Endothelial cell of umbilical vein (primary cell): ENCODE measurements around the gene LMCD1. TPM values are rescaled to one million over a fixed set of nuclear protein-coding genes. Genes with fewer than 3 reads are reported as not detected.

Source experiments
- BruUV-seq: library from RNA; stranded (reverse); fragments of 400-500 nt; replicated peaks from 2 replicates; lab custom pipeline; 2021; lab: Mats Ljungman, UMichigan
- CTCF ChIA-PET: fragments of 300-600, 350-600 bp; sonication (Branson Sonifier 250); formaldehyde crosslinking; loops from one replicate; lab custom pipeline; 2021; ENCODE audit warnings: antibody characterized with exemption, inconsistent platforms; lab: Charles Lee
- POLR2A ChIA-PET: fragments of 300-600, 350-600 bp; sonication (Branson Sonifier 250); formaldehyde crosslinking; loops from one replicate; lab custom pipeline; 2021; ENCODE audit warnings: antibody characterized with exemption, inconsistent platforms; lab: Charles Lee
- DNase-seq: peaks from one replicate; pipeline ENCODE4 v3.0.0-alpha.2; 2011; ENCODE audit warnings: low read depth, low spot score
- FAIRE-seq: peaks from 2 replicates; lab custom pipeline; 2011; peaks lifted over from hg19 to GRCh38; lab: Jason Lieb, UNC
- H2AFZ ChIP-seq: 2 replicates; pipeline ENCODE4 v1.6.0; 2012; ENCODE audit warnings: low read depth, low read length, control low read depth, inconsistent platforms
- H3K27ac ChIP-seq: 2 replicates; pipeline ENCODE4 v1.5.1; 2011; ENCODE audit warnings: low read depth, mild to moderate bottlenecking, control low read depth, low read length, moderate library complexity; ENCODE audit not compliant: insufficient read depth
- H3K27me3 ChIP-seq, 2 experiments: 2 replicates each; pipeline versions ENCODE4 v1.6.0 to v1.6.1; 2011; ENCODE audit warnings: low read length in 2 of 2, mixed read lengths in 1 of 2; ENCODE audit not compliant: control insufficient read depth in 2 of 2, insufficient read depth in 2 of 2
- H3K36me3 ChIP-seq, 2 experiments: 2 replicates in 1 of 2; 3 replicates in 1 of 2; pipeline ENCODE4 v1.5.1; 2011; ENCODE audit warnings: low read length in 2 of 2, mild to moderate bottlenecking in 1 of 2, moderate library complexity in 1 of 2; ENCODE audit not compliant: control insufficient read depth in 2 of 2, insufficient read depth in 2 of 2; ENCODE audit errors: extremely low read depth in 1 of 2
- H3K4me1 ChIP-seq: 3 replicates; pipeline ENCODE4 v1.5.1; 2011; ENCODE audit warnings: mild to moderate bottlenecking, low read length; ENCODE audit not compliant: control insufficient read depth, insufficient read depth; ENCODE audit errors: extremely low read depth
- H3K4me2 ChIP-seq: 2 replicates; pipeline ENCODE4 v1.6.1; 2011; ENCODE audit warnings: low read length, control low read depth, mixed read lengths; ENCODE audit not compliant: insufficient read depth
- H3K4me3 ChIP-seq, 3 experiments: fragments of 200-600 bp in 1 of 3; sonication (generic), shearing (Covaris generic) in 1 of 3; replicated peaks in 1 of 3; 2 replicates each; pipeline ENCODE4 v1.5.1; 2011 to 2016; ENCODE audit warnings: control low read depth in 3 of 3, low read length in 3 of 3, mild to moderate bottlenecking in 2 of 3, inconsistent platforms in 1 of 3, low read depth in 1 of 3, moderate library complexity in 1 of 3; ENCODE audit not compliant: insufficient read depth in 1 of 3
- H3K79me2 ChIP-seq: 2 replicates; pipeline ENCODE4 v1.6.0; 2012; ENCODE audit warnings: low read length, inconsistent platforms; ENCODE audit not compliant: control insufficient read depth, insufficient read depth
- H3K9ac ChIP-seq: replicated peaks from 2 replicates; pipeline ENCODE3; 2011; ENCODE audit warnings: low read length, control low read depth; ENCODE audit not compliant: insufficient read depth; ENCODE audit errors: extremely low read depth
- H3K9me1 ChIP-seq: replicated peaks from 3 replicates; pipeline ENCODE4 v1.6.0; 2011; ENCODE audit warnings: mild to moderate bottlenecking, low read length; ENCODE audit not compliant: control insufficient read depth, insufficient read depth; ENCODE audit errors: extremely low read depth
- H3K9me3 ChIP-seq: replicated peaks from 2 replicates; pipeline ENCODE4 v1.5.1; 2012; ENCODE audit warnings: low read length, inconsistent platforms; ENCODE audit not compliant: control insufficient read depth, insufficient read depth
- H4K20me1 ChIP-seq: replicated peaks from 2 replicates; pipeline ENCODE3; 2011; ENCODE audit warnings: mild to moderate bottlenecking, low read length; ENCODE audit not compliant: control insufficient read depth, insufficient read depth; ENCODE audit errors: extremely low read depth
- CTCF ChIP-seq, 2 donors: IDR thresholded peaks; 1 replicate in 1 of 2; 2 replicates in 1 of 2; pipeline ENCODE4 v1.5.1; 2011; ENCODE audit warnings: low read length in 2 of 2, mild to moderate bottlenecking in 2 of 2, moderate library complexity in 2 of 2, control low read depth in 1 of 2, inconsistent platforms in 1 of 2, low read depth in 1 of 2; ENCODE audit not compliant: insufficient read depth in 1 of 2; ENCODE audit errors: extremely low read depth in 1 of 2
- EZH2 ChIP-seq: IDR thresholded peaks from 2 replicates; pipeline ENCODE4 v1.6.1; 2012; ENCODE audit warnings: borderline replicate concordance, low read depth, mild to moderate bottlenecking, moderate library complexity, low read length, inconsistent platforms; ENCODE audit not compliant: severe bottlenecking
- FOS ChIP-seq: IDR thresholded peaks from 2 replicates; pipeline ENCODE4 v1.6.1; 2011; ENCODE audit warnings: mild to moderate bottlenecking, low read length, moderate library complexity, borderline replicate concordance; ENCODE audit not compliant: insufficient read depth
- GATA2 ChIP-seq: IDR thresholded peaks from 2 replicates; pipeline ENCODE4 v1.7.0; 2011; ENCODE audit warnings: low read depth, mild to moderate bottlenecking, moderate library complexity, mixed read lengths, low read length; ENCODE audit not compliant: insufficient read length, insufficient read depth
- JUN ChIP-seq: IDR thresholded peaks from 2 replicates; pipeline ENCODE4 v1.6.1; 2011; ENCODE audit warnings: borderline replicate concordance, low read depth; ENCODE audit not compliant: insufficient read length, insufficient read depth
- MYC ChIP-seq: IDR thresholded peaks from one replicate; pipeline ENCODE4 v1.6.1; 2011; ENCODE audit warnings: mild to moderate bottlenecking, low read depth, low read length
- POLR2A ChIP-seq: IDR thresholded peaks from 2 replicates; pipeline ENCODE4 v1.6.1; 2012; ENCODE audit warnings: low read depth, mild to moderate bottlenecking, control low read depth, low read length
- POLR2AphosphoS5 ChIP-seq: IDR thresholded peaks from 2 replicates; pipeline ENCODE4 v1.6.1; 2012; ENCODE audit warnings: low read depth, mild to moderate bottlenecking, control low read depth, low read length, moderate library complexity; ENCODE audit not compliant: insufficient read depth
- dilution Hi-C: fragments of 300-500 bp; cut with MboI; formaldehyde crosslinking; loops from one replicate; pipeline ENCODE4 v1.15.0; 2019; ENCODE audit warnings: low sequenced_read_pairs; ENCODE audit not compliant: extremely low pct_ligation_motif_present
- intact Hi-C: fragments of 100-400 bp; cut with micrococcal nuclease; formaldehyde crosslinking; loops from one replicate; pipeline ENCODE4 v1.10.0; 2022
- polyA plus RNA-seq, 4 experiments: library from polyadenylated mRNA; depleted of rRNA in 3 of 4; stranded (reverse) in 3 of 4; unstranded in 1 of 4; fragments of >200 nt; gene quantifications; 2 replicates each; pipeline versions ENCODE4 v1.2.1 to v1.2.3, GENCODE V29; 2011 to 2012; ENCODE audit warnings: missing spikeins in 1 of 4
- total RNA-seq: library from RNA; stranded (reverse); gene quantifications from 2 replicates; pipeline ENCODE4 v1.2.3, GENCODE V29; 2021
- TF ChIP-seq, protein P1 (sequence below): IDR thresholded peaks from 2 replicates; pipeline ENCODE4 v1.6.1; 2011; ENCODE audit not compliant: insufficient read depth, insufficient read length

LMCD1 gene
- total and polyA plus RNA-seq, 2 donors (not counting 3 experiments of a cell fraction or from before 2014, with no cell fraction given): 7.6 to 14.5 TPM

DNA sequence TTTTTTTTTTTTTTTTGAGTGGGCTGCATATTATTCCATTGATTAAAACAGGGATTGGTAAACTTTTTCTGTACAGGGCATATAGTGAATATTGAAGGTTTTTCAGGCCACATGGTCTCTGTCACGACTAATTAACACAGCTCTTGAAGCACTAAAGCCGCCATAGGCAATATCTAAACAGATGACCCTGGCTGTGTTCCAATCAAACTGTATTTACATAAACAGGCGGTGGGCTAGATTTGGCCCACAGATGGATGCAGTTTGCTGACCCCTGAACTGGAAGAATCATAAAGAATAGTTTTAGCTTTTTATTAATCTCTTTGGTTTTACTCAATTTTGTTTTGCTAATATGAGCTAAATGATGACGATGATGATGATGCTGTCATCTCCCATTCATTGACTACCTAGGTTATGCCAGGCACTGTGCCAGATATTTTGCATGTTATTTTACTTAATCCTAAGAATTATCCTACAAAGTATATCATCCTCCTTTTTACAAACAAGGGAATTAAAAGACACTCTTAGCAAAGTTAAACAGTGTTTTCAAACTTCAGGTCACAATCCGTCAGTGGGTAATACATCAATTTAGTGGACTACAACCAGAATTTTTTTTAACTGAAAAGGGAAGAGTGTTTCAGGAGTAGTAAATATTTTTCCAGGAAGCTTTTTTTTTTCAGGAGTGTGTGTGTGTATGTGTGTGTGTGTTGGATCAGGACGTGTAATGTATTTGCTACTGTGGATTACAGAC lies 54.3 kb downstream of the LMCD1 start:
- H3K36me3 ChIP-seq: no peaks in the 10 kb centered on the region
- no peak overlapping the region for H3K9ac ChIP-seq
- no peak overlapping the region for H3K27ac ChIP-seq
- DNase-seq (no peak), FAIRE-seq (no peak)
- H3K27me3 ChIP-seq: no peaks in the 10 kb centered on the region
- H3K9me1 ChIP-seq: no peaks in the 10 kb centered on the region
- TF ChIP-seq POLR2A (no peak), JUN (no peak), POLR2AphosphoS5 (no peak), CTCF (IDR thresholded peaks at IDR 0.05; ENCODE audit: extremely low read depth in 1 of 2, insufficient read depth in 1 of 2, low read depth in 1 of 2, low read length in 2 of 2) (no peak), MYC (no peak), EZH2 (no peak), GATA2 (no peak), FOS (no peak)
- TF ChIP-seq, protein P1, sequence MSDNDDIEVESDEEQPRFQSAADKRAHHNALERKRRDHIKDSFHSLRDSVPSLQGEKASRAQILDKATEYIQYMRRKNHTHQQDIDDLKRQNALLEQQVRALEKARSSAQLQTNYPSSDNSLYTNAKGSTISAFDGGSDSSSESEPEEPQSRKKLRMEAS: no peak
- no peaks in the 10 kb centered on the region for H3K4me1 ChIP-seq
- no peaks in the 10 kb centered on the region for H4K20me1 ChIP-seq
- ChIA-PET CTCF (interaction anchor here (0.6 to 2.0 kb wide), 5 partner anchors 8 to 254 kb away, joined by 3 to 6 read pairs (median 3); partner anchors contain the start of gene LMCD1), POLR2A (no interaction called here)
- dilution Hi-C loops: no loop called here
- no peaks in the 10 kb centered on the region for H3K79me2 ChIP-seq
- BruUV-seq: no TSS peak
- intact Hi-C loops: no loop called here
- no peaks in the 10 kb centered on the region for H3K9me3 ChIP-seq
- no peak overlapping the region for H3K4me2 ChIP-seq
- H2AFZ ChIP-seq: no peak overlapping the region
- no peak overlapping the region for H3K4me3 ChIP-seq
